HUDEP-2 (cell line): Measurements from ENCODE around the gene EBPL.

Experiments
- DNase-seq, 76 experiments: peaks; one replicate each; lab custom pipeline; 2025; ENCODE audit not compliant: unreplicated experiment in 76 of 76; lab: John Stamatoyannopoulos, UW

The EBPL gene

GRCh38 chr13:49678191-49678914, 12.9 kb downstream of the EBPL start:
- no peak for DNase-seq

GRCh38 chr13:49676581-49677298, 14.5 kb downstream of the EBPL start:
- DNase-seq = no peak

GRCh38 chr13:49670828-49671227, 20.5 kb downstream of the EBPL start:
- no peak for DNase-seq

- DNase-seq = peak in 35 of 76 experiments; percentile 2 to 45 (median 20)
Measured at GRCh38 chr13:49669735-49670309, 21.5 kb downstream of the EBPL start.

- no peak for DNase-seq
Measured at GRCh38 chr13:49667773-49668172, 23.5 kb downstream of the EBPL start.

GRCh38 chr13:49664606-49665005, 26.7 kb downstream of the EBPL start:
- DNase-seq = no peak

GRCh38 chr13:49657241-49657641, 34.0 kb downstream of the EBPL start:
- DNase-seq = no peak

- no peak for DNase-seq
Measured at GRCh38 chr13:49655906-49656305, 35.4 kb downstream of the EBPL start.

GRCh38 chr13:49654011-49654410, 37.3 kb downstream of the EBPL start:
- DNase-seq = no peak

- no peak for DNase-seq
Measured at GRCh38 chr13:49653478-49653877, 37.8 kb downstream of the EBPL start.

- DNase-seq = peak in 55 of 76 experiments; percentile 1 to 58 (median 24)
Measured at GRCh38 chr13:49652355-49653305, 38.7 kb downstream of the EBPL start.

- DNase-seq = no peak
Measured at GRCh38 chr13:49651570-49652354, 39.5 kb downstream of the EBPL start.

- DNase-seq = no peak
Measured at GRCh38 chr13:49649963-49650312, 41.3 kb downstream of the EBPL start.

- peak in 1 of 76 experiments; percentile 2 for DNase-seq
Measured at GRCh38 chr13:49649244-49649962, 41.9 kb downstream of the EBPL start.

- DNase-seq = no peak
Measured at GRCh38 chr13:49646688-49647087, 44.6 kb downstream of the EBPL start.

- no peak for DNase-seq
Measured at GRCh38 chr13:49645451-49645850, 45.8 kb downstream of the EBPL start.

- peak in 8 of 76 experiments; percentile 4 to 27 (median 16) for DNase-seq
Measured at GRCh38 chr13:49643035-49643646, 48.1 kb downstream of the EBPL start.

- DNase-seq = peak in 1 of 76 experiments; percentile 7
Measured at GRCh38 chr13:49641801-49642291, 49.4 kb downstream of the EBPL start.

GRCh38 chr13:49638744-49639072, 52.6 kb downstream of the EBPL start:
- no peak for DNase-seq
